ENCODE measurements around the gene BIRC3. TPM values are rescaled to one million over a fixed set of nuclear protein-coding genes. Genes with fewer than 3 reads are reported as not detected.

BIRC3 gene
- total RNA-seq, result 0.05 and 0.06 TPM in 2 replicates

GRCh38 chr11:102317099-102317767, at the start of gene BIRC3:
BIRC3 (plus strand) TSS chr11:102317484; CDS start chr11:102324510, 7,026 bp downstream.

DNA sequence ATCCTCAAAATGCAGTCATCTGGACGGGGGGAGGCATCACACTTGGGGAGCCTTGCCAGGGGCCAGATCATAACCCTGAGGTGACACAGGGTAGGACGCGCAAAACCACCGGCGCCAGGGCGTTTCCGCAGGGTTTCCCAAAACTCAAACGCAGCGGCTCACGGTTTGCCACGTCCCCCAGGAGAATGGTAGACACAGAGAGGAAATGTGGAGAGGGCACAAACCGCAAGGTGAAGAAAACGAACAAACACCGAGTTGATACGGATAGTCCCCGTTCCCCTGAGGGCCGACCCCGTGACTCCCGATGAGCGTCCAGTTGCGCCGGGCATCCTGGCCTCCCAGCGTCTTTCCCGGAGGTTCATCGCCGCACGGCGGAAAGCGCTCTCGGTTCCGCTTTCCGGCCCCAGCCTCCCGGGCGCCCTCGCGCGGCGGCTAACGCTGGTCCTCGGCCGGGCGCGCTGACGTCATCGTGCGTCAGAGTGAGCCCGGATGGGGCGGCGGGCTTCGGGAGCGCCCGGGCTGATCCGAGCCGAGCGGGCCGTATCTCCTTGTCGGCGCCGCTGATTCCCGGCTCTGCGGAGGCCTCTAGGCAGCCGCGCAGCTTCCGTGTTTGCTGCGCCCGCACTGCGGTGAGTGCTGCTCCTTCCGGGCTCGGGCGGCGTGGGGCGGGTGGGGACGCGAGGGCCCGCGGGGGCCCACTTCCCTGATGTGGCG, 29.6 kb downstream of the BIRC3 start, which contains the start of gene BIRC2:
TSS of gene BIRC2 (plus strand) at position 467 of the 714 bp plus-strand sequence. CDS start 2,641 bp downstream, outside the sequence.

Other genes starting within 250 kb of the BIRC3 start
- gene YAP1, start 207.0 kb upstream of the BIRC3 start, total RNA-seq, result 102 TPM in 2 replicates
- 35.9 and 42.7 TPM in 2 replicates for gene BIRC2, start 29.7 kb downstream of the BIRC3 start, total RNA-seq
- gene TMEM123, start 135.3 kb downstream of the BIRC3 start, total RNA-seq, result 63.2 and 73.7 TPM in 2 replicates
- not detected in 2 replicates for gene MMP7, start 213.3 kb downstream of the BIRC3 start, total RNA-seq